Measurements from ENCODE around the gene EGLN3.

DNA sequence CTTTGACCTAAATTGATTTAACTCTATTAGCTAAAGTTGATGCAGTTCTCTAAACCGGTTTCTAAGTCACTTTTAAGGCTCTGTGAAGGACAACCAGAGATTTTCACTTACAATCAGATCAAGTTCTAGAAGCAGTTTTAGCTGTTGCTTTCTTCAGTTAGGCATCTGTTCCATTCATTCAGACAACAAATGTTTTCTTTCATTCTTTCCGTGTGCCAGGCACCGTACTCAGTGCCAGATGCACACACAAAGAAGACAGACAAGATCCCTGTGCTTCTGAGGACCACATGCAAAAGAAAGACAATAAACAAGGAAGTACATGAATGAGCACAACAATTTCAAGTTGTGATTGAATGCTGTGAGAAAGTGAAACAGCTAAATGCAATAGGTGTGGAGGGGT lies 11.1 kb upstream of the EGLN3 start:
- TF ChIP-seq, protein P1, sequence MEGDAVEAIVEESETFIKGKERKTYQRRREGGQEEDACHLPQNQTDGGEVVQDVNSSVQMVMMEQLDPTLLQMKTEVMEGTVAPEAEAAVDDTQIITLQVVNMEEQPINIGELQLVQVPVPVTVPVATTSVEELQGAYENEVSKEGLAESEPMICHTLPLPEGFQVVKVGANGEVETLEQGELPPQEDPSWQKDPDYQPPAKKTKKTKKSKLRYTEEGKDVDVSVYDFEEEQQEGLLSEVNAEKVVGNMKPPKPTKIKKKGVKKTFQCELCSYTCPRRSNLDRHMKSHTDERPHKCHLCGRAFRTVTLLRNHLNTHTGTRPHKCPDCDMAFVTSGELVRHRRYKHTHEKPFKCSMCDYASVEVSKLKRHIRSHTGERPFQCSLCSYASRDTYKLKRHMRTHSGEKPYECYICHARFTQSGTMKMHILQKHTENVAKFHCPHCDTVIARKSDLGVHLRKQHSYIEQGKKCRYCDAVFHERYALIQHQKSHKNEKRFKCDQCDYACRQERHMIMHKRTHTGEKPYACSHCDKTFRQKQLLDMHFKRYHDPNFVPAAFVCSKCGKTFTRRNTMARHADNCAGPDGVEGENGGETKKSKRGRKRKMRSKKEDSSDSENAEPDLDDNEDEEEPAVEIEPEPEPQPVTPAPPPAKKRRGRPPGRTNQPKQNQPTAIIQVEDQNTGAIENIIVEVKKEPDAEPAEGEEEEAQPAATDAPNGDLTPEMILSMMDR (IDR thresholded peaks at IDR 0.05): no peak
- TF ChIP-seq POLR2A (IDR thresholded peaks at IDR 0.05) (no peak), EP300 (IDR thresholded peaks at IDR 0.05) (no peak)
